ENCODE measurements around the gene LASP1NB.

- no peak for TF ChIP-seq CTCF (IDR thresholded peaks at IDR 0.05)
- no peak for TF ChIP-seq SIN3A (IDR thresholded peaks at IDR 0.05; ENCODE audit: borderline replicate concordance, insufficient read depth, low read depth, low read length)
Observed at GRCh38 chr17:38947189-38947588, 21.8 kb downstream of the LASP1NB start.

All from Panc1 (cell line).